Loucy (cell line): ENCODE data around the gene ST3GAL6.

ENCODE experiments used
- CTCF ChIP-seq: fragments of 200-600 bp; sonication (generic); conservative IDR thresholded peaks from 2 replicates; pipeline ENCODE4 v1.5.1; 2014; ENCODE audit warnings: mild to moderate bottlenecking, antibody characterized with exemption, low read length
- EZH2phosphoT487 ChIP-seq: fragments of 200-600 bp; IDR thresholded peaks from 2 replicates; pipeline ENCODE4 v1.6.1; 2018; ENCODE audit warnings: antibody characterized with exemption, mild to moderate bottlenecking, moderate library complexity, borderline replicate concordance

- TF ChIP-seq CTCF (no peak), EZH2phosphoT487 (no peak)
Observed at GRCh38 chr3:98800401-98800800, 37.3 kb downstream of the ST3GAL6 start.
